Keratinocyte (primary cell): Measurements from ENCODE around the gene ADH7. TPM values are rescaled to one million over a fixed set of nuclear protein-coding genes. Genes with fewer than 3 reads are reported as not detected.

Source experiments
- DNase-seq: peaks from one replicate; pipeline ENCODE4 v3.0.0-alpha.2; 2011; ENCODE audit warnings: low read depth, missing footprints, low spot score
- FAIRE-seq: peaks from 2 replicates; lab custom pipeline; 2011; peaks lifted over from hg19 to GRCh38; lab: Jason Lieb, UNC
- H2AFZ ChIP-seq: 2 replicates; pipeline ENCODE4 v1.6.0; 2012; ENCODE audit warnings: low read length, control low read depth, inconsistent platforms; ENCODE audit not compliant: control insufficient read depth
- H3K27ac ChIP-seq: 2 replicates; pipeline ENCODE4 v1.5.1; 2011; ENCODE audit warnings: low read length; ENCODE audit not compliant: control insufficient read depth, insufficient read depth
- H3K27me3 ChIP-seq: 3 replicates; pipeline ENCODE4 v1.6.0; 2011; ENCODE audit warnings: low read length; ENCODE audit not compliant: control insufficient read depth, insufficient read depth; ENCODE audit errors: extremely low read depth
- H3K36me3 ChIP-seq, 2 experiments: 2 replicates in 1 of 2; 3 replicates in 1 of 2; pipeline ENCODE4 v1.5.1; 2011; ENCODE audit warnings: low read length in 2 of 2, mild to moderate bottlenecking in 1 of 2; ENCODE audit not compliant: control insufficient read depth in 2 of 2, insufficient read depth in 2 of 2; ENCODE audit errors: extremely low read depth in 1 of 2
- H3K4me1 ChIP-seq: 3 replicates; pipeline ENCODE4 v1.5.1; 2011; ENCODE audit warnings: low read length; ENCODE audit not compliant: control insufficient read depth, insufficient read depth; ENCODE audit errors: extremely low read depth
- H3K4me2 ChIP-seq: 3 replicates; pipeline ENCODE4 v1.6.0; 2011; ENCODE audit warnings: low read depth, low read length; ENCODE audit not compliant: control insufficient read depth, insufficient read depth; ENCODE audit errors: extremely low read depth
- H3K4me3 ChIP-seq, 3 experiments: fragments of 200-600 bp in 1 of 3; sonication (generic) in 1 of 3; 2 replicates in 2 of 3; 3 replicates in 1 of 3; pipeline ENCODE4 v1.5.1; 2011 to 2016; ENCODE audit warnings: low read length in 3 of 3, mild to moderate bottlenecking in 3 of 3, control low read depth in 2 of 3, inconsistent platforms in 1 of 3, low read depth in 1 of 3, mixed read lengths in 1 of 3, mixed run types in 1 of 3, moderate library complexity in 1 of 3; ENCODE audit not compliant: control insufficient read depth in 2 of 3, insufficient read depth in 2 of 3; ENCODE audit errors: extremely low read depth in 1 of 3
- H3K79me2 ChIP-seq: 2 replicates; pipeline ENCODE4 v1.6.0; 2012; ENCODE audit warnings: low read length; ENCODE audit not compliant: control insufficient read depth, insufficient read depth
- H3K9ac ChIP-seq: 3 replicates; pipeline ENCODE4 v1.6.0; 2011; ENCODE audit warnings: low read length; ENCODE audit not compliant: control insufficient read depth, insufficient read depth; ENCODE audit errors: extremely low read depth
- H3K9me1 ChIP-seq: 3 replicates; pipeline ENCODE4 v1.6.0; 2011; ENCODE audit warnings: low read length; ENCODE audit not compliant: control insufficient read depth, insufficient read depth; ENCODE audit errors: extremely low read depth
- H3K9me3 ChIP-seq: 2 replicates; pipeline ENCODE4 v1.5.1; 2012; ENCODE audit warnings: low read depth, low read length; ENCODE audit not compliant: control insufficient read depth
- H4K20me1 ChIP-seq: 3 replicates; pipeline ENCODE4 v1.6.0; 2011; ENCODE audit warnings: low read length; ENCODE audit not compliant: control insufficient read depth, insufficient read depth; ENCODE audit errors: extremely low read depth
- EZH2 ChIP-seq: IDR thresholded peaks from one replicate; pipeline ENCODE4 v1.6.1; 2012; ENCODE audit warnings: inconsistent platforms, mild to moderate bottlenecking, low read length, moderate library complexity
- dilution Hi-C: fragments of 300-500 bp; cut with MboI; formaldehyde crosslinking; loops from one replicate; pipeline ENCODE4 v1.7.0; 2020; ENCODE audit warnings: low sequenced_read_pairs; ENCODE audit not compliant: extremely low pct_ligation_motif_present
- polyA plus RNA-seq, 5 experiments: library from polyadenylated mRNA; depleted of rRNA in 3 of 5; stranded (reverse) in 3 of 5; stranded (forward) in 1 of 5; unstranded in 1 of 5; fragments of >200 nt; gene quantifications; 1 replicate in 1 of 5; 2 replicates in 3 of 5; 3 replicates in 1 of 5; pipeline versions ENCODE4 v1.2.1 to v1.2.3, GENCODE V29; 2011 to 2012; ENCODE audit warnings: missing spikeins in 2 of 5, low read depth in 1 of 5, low replicate concordance in 1 of 5
- TF ChIP-seq, protein P1 (sequence below), 3 experiments: IDR thresholded peaks in 1 of 3; conservative IDR thresholded peaks in 1 of 3; optimal IDR thresholded peaks in 1 of 3; 2 replicates in 2 of 3; 3 replicates in 1 of 3; pipeline versions ENCODE3 to v1.5.1; 2011; ENCODE audit warnings: low read length in 3 of 3, mild to moderate bottlenecking in 3 of 3, moderate library complexity in 2 of 3, control low read depth in 1 of 3, inconsistent platforms in 1 of 3; ENCODE audit not compliant: insufficient read depth in 2 of 3; ENCODE audit errors: extremely low read depth in 1 of 3

Gene ADH7
- polyA plus RNA-seq, 1 donor (not counting 4 experiments of a cell fraction or from before 2014, with no cell fraction given) = 0.56 TPM

DNA sequence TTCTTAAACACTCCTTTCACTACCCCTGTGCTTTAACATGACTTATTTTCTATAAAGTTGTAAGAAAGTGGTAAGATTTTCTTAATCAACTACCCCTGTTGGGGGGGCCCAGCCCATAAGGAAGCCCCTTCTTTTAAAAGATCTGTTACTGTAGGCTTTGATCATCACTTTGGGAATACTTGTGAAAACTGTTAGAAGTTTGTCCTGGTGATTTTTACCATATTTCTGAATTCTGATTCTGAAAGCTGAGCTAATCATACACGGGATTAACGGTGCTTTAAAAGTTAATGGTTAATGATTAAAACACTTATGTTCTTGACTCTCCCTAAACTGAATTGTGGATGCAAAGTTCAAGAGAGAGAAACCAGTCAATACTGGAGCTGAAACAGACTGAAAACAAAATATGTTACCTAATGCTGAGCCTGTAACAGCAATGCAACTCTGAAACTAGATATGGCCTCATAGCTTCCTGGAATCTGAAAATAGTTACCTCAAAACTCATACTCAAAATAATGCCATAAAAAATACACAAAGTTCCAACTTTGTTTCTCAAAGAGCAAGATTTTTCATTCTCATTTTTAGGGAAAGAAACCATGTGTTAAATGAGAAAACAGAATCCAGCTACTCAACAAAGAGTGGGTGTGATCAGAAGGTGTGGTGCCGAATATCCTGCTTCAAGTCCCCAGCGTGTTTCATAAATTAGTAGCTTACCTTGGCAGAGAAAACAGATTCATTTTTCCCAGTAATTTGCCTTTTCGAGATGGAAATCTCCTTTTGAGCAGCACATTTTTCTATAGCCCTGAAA, 31.6 kb downstream of the ADH7 start:
- Histone ChIP-seq H4K20me1 (no peaks in the 10 kb centered on the region), H3K79me2 (no peaks in the 10 kb centered on the region), H3K4me3 (no peak overlapping the region), H3K27ac (no peak overlapping the region), H2AFZ (peak overlapping the region; percentile 42), H3K36me3 (no peaks in the 10 kb centered on the region), H3K27me3 (no peaks in the 10 kb centered on the region), H3K4me1 (peaks cover 17% of the 10 kb centered on the region), H3K9ac (no peak overlapping the region), H3K9me3 (no peaks in the 10 kb centered on the region), H3K9me1 (no peaks in the 10 kb centered on the region), H3K4me2 (peak overlapping the region; percentile 61)
- DNase-seq (no peak), FAIRE-seq (peak; percentile 66)
- dilution Hi-C loops = no loop called here
- TF ChIP-seq EZH2 = no peak
- TF ChIP-seq, protein P1, sequence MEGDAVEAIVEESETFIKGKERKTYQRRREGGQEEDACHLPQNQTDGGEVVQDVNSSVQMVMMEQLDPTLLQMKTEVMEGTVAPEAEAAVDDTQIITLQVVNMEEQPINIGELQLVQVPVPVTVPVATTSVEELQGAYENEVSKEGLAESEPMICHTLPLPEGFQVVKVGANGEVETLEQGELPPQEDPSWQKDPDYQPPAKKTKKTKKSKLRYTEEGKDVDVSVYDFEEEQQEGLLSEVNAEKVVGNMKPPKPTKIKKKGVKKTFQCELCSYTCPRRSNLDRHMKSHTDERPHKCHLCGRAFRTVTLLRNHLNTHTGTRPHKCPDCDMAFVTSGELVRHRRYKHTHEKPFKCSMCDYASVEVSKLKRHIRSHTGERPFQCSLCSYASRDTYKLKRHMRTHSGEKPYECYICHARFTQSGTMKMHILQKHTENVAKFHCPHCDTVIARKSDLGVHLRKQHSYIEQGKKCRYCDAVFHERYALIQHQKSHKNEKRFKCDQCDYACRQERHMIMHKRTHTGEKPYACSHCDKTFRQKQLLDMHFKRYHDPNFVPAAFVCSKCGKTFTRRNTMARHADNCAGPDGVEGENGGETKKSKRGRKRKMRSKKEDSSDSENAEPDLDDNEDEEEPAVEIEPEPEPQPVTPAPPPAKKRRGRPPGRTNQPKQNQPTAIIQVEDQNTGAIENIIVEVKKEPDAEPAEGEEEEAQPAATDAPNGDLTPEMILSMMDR (optimal IDR thresholded peaks at IDR 0.05 in 1 of 3, IDR thresholded peaks at IDR 0.05 in 1 of 3, conservative IDR thresholded peaks at IDR 0.05 in 1 of 3; ENCODE audit: extremely low read depth in 1 of 3, insufficient read depth in 2 of 3, low read length in 3 of 3) = no peak

DNA sequence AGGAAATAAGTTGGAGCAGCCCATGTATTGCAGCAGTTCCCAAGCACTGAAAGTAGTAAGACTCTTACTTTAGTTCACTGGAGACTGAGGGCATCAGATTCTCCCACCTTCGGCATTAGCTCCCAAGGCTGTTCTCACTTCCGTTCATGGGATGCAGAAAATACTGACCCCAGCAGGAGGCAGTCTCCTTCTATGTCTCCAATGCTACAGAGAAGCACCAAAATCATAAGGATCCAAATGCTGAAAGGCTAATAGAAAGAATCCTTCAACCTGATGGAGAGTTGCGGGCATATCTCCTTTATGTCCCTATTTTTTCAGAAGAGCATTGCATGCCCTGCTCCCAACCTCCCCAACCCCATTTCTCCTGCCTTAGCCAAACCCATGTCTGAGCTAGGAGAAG, 32.4 kb downstream of the ADH7 start:
- H3K27ac ChIP-seq = no peak overlapping the region
- H3K4me3 ChIP-seq = no peak overlapping the region
- no peaks in the 10 kb centered on the region for H3K79me2 ChIP-seq
- H3K27me3 ChIP-seq = no peaks in the 10 kb centered on the region
- no peak for DNase-seq
- peaks cover 17% of the 10 kb centered on the region for H3K4me1 ChIP-seq
- H3K4me2 ChIP-seq = no peak overlapping the region
- no peak for TF ChIP-seq EZH2
- TF ChIP-seq, protein P1 (optimal IDR thresholded peaks at IDR 0.05 in 1 of 3, IDR thresholded peaks at IDR 0.05 in 1 of 3, conservative IDR thresholded peaks at IDR 0.05 in 1 of 3; ENCODE audit: extremely low read depth in 1 of 3, insufficient read depth in 2 of 3, low read length in 3 of 3) = peak in 1 of 3 experiments; percentile 20
- dilution Hi-C loops = no loop called here
- no peaks in the 10 kb centered on the region for H3K9me1 ChIP-seq
- no peak overlapping the region for H3K9ac ChIP-seq
- H3K9me3 ChIP-seq = no peaks in the 10 kb centered on the region
- H4K20me1 ChIP-seq = no peaks in the 10 kb centered on the region
- FAIRE-seq = no peak
- no peaks in the 10 kb centered on the region for H3K36me3 ChIP-seq
- H2AFZ ChIP-seq = no peak overlapping the region
